Fibroblast of peridontal ligament (primary cell): Measurements from ENCODE around the gene BUB1.
"Not testable (repeated sequence)": the region's sequence is repeated elsewhere in the genome, so short reads cannot be mapped to it uniquely, and the experiment has no call there.

ENCODE experiments used
- DNase-seq: peaks from one replicate; pipeline ENCODE4 v3.0.0-alpha.2; 2010; ENCODE audit errors: extremely low read depth

Gene BUB1

GRCh38 chr2:110690083-110690965 is 12.5 kb upstream of the BUB1 start:
- no peak for DNase-seq

GRCh38 chr2:110688594-110689091 is 10.8 kb upstream of the BUB1 start:
- no peak for DNase-seq

DNA sequence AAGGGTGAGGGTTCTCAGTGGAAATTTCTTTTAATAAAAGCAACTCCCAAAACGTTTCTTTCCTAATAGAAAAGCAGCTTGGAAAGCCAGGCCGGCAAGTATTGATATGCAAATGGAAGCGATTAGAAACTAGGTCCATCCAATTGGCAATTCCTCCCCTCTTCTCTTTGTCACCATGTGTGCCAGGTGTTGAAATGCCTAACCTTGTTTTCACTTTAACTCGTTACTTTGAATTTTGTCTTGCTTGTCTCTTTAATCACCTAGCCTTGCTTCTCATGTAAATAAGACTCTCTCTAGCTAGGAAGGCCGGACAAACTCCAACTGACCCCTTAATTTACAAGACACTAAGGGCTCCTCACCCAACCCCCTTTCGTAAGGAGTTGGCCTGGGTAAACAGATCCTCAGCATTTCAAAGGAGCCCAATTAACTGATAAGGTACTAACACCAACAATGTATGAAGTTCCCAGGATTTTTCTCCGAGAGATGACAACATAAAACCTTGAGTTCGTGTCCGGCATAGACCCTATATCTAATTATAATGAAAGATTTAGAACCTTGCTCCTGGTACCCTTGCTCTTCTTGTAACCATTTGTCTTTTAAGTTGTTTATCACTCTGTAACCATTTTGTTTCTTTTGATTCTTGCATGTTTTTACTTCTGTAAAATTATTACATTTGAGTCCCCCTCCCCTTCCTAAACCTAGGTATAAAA is 10.1 kb upstream of the BUB1 start:
- DNase-seq = not testable (repeated sequence)

- DNase-seq = no peak
Observed at GRCh38 chr2:110682872-110683271, 5.0 kb upstream of the BUB1 start.

- DNase-seq = no peak
Observed at GRCh38 chr2:110682267-110682666, 4.4 kb upstream of the BUB1 start.

DNA sequence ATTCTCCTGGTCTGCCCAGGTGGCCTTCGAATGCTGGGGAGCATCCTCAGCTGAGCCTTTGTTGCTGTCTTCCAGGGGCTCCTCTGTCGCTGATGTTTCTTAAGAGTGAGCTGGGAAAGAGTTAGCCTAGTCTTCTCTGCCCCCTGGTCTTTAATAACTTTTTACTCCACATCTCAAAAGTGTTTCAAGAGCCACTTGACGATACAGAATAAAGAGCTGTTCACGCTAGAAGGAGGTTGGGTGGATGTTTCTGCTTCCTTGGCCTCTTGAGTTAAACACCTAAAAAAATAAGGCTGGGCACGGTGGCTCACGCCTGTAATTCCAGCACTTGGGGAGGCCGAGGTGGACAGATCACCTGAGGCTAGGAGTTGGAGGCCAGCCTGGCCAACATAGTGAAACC is 2.8 kb upstream of the BUB1 start:
- DNase-seq = no peak

DNA sequence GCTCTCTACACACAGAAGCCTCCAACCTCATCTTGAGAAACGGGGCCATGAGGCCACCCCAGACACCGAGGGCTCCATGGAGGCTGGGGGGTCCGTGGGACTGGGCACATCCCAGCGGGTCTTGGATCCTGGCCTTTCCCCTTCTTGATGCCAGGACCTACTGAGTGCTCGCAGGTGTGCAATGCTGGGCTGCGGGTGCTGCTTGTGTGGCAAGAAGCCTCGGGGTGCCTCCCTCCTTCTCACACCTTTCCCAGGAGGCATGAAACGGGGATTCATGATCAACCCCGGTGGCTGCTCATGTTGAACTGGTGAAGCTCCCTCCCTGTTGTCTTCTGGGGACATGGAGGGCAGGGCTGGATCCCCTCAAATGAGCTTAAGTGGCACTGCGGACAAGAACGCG is 2.0 kb upstream of the BUB1 start:
- DNase-seq = no peak

GRCh38 chr2:110679337-110679707 is 1.5 kb upstream of the BUB1 start:
- peak; percentile 25 for DNase-seq

GRCh38 chr2:110678457-110679336 is 834 bp upstream of the BUB1 start:
- peak; percentile 37 for DNase-seq

- no peak for DNase-seq
Observed at GRCh38 chr2:110677080-110677479, 783 bp downstream of the BUB1 start.

DNA sequence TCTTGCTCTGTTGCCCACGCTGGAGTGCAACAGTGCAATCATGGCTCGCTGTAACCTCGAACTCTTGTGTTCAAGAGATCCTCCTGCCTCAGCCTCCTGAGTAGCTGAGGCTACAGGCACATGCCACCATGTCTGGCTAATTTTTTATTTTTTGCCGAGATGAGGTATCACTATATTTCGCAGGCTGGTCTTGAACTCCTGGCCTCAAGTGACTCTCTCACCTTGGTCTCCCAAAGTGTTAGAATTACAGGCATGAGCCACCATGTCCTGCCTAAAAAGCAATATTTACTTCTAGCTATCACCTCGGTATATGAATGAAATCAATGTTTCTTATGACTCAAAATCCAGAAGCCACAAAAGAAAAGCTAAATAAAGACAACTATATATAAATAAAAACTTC is 2.2 kb downstream of the BUB1 start:
- no peak for DNase-seq

- DNase-seq = peak; percentile 62
Observed at GRCh38 chr2:110674620-110675555, 3.0 kb downstream of the BUB1 start.

GRCh38 chr2:110673201-110673600 is 4.7 kb downstream of the BUB1 start:
- no peak for DNase-seq

GRCh38 chr2:110670826-110671225 is 7.0 kb downstream of the BUB1 start:
- DNase-seq = no peak

- no peak for DNase-seq
Observed at GRCh38 chr2:110669079-110669478, 8.8 kb downstream of the BUB1 start.

GRCh38 chr2:110667071-110667470 is 10.8 kb downstream of the BUB1 start:
- DNase-seq = peak; percentile 57

GRCh38 chr2:110664135-110664534 is 13.7 kb downstream of the BUB1 start:
- DNase-seq = no peak

GRCh38 chr2:110662560-110662959 is 15.3 kb downstream of the BUB1 start:
- peak; percentile 33 for DNase-seq

DNA sequence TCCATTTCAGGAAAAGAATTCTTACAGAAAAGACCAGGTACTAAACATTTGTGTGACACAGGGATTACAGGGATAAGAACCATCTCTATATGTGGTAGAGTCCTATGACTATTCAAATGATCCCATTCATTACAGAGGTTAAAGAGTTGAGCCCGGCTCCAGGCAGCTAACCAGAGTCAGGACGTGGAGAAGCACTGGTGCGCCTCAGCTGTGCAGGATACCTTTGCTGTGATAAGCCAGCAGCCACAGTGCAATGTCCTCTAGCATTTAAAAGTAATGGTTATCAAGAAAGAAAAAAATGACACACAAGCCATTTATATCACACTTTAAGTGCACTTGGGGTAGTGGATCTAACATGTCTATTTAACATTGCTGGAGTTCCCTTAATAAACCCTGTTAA is 17.3 kb downstream of the BUB1 start:
- no peak for DNase-seq

DNA sequence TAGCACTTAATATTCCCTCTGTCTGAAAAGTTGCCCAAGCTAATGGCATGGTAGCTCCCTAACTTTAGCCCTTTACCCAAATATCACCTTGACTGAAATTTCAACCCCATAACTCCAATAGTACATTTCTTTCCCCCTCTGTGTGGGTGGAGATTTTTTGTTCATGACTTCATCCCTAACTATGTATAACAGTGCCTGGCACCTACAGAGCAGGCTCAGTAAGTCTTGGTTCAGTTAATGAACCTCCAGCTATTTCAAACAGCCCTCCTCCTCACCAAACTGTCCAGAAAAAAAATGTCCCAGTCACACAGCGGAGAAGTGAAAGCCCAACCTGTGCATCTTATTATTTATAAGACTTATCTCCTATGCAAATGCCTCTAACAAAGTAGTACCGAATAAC is 18.6 kb downstream of the BUB1 start:
- DNase-seq = no peak
